Astrocyte (in vitro differentiated cells and primary cell): Measurements from ENCODE around the gene CPLX4.

Experiments
- CTCF ChIP-seq: IDR thresholded peaks from 2 replicates; pipeline ENCODE4 v1.5.1; 2011; ENCODE audit warnings: low read depth, mild to moderate bottlenecking, inconsistent platforms, low read length, moderate library complexity; ENCODE audit not compliant: insufficient read depth
- EZH2 ChIP-seq: IDR thresholded peaks from 2 replicates; pipeline ENCODE4 v1.6.1; 2012; ENCODE audit warnings: mild to moderate bottlenecking, low read length, inconsistent platforms; ENCODE audit not compliant: insufficient read depth

GRCh38 chr18:59358414-59358711 is 39.9 kb upstream of the CPLX4 start:
- no peak for TF ChIP-seq CTCF
- no peak for TF ChIP-seq EZH2
